ENCODE measurements around the gene HBQ1. TPM values are rescaled to one million over a fixed set of nuclear protein-coding genes. Genes with fewer than 3 reads are reported as not detected.
"Not testable (repeated sequence)": the region's sequence is repeated elsewhere in the genome, so short reads cannot be mapped to it uniquely, and the experiment has no call there.

Gene HBQ1
- total and polyA plus RNA-seq, 4 donors = 50.9 TPM; not detected in 3

GRCh38 chr16:155031-155398 lies 25.2 kb upstream of the HBQ1 start (continued):
- TF ChIP-seq ZBTB33 (IDR thresholded peaks at IDR 0.05) = no peak

GRCh38 chr16:159136-159849 lies 21.0 kb upstream of the HBQ1 start:
- Histone ChIP-seq H3K9me3 (ENCODE audit: control insufficient read depth in 4 of 4, low read length in 3 of 4) (no peaks in the 10 kb centered on the region), H3K27me3 (ENCODE audit: control insufficient read depth in 4 of 4, insufficient read depth in 4 of 4, low read length in 3 of 4) (peaks cover 0 to 2% (median under 1%) of the 10 kb centered on the region in 4 donors), H3K4me1 (ENCODE audit: control insufficient read depth in 4 of 4, insufficient read depth in 4 of 4, low read length in 3 of 4) (peaks cover 0 to 8% (median 4%) of the 10 kb centered on the region in 4 donors), H3K4me3 (ENCODE audit: low read depth in 1 of 3, low read length in 3 of 3) (no peak overlapping the region), H3K9ac (ENCODE audit: low read depth in 1 of 2, low read length in 2 of 2) (no peak overlapping the region), H3K27ac (ENCODE audit: low read depth in 1 of 2, low read length in 2 of 2) (no peak overlapping the region), H3K36me3 (ENCODE audit: control insufficient read depth in 4 of 4, insufficient read depth in 3 of 4, low read depth in 1 of 4, low read length in 3 of 4) (no peaks in the 10 kb centered on the region)
- DNase-seq (ENCODE audit: low spot score) = no peak
- TF ChIP-seq GABPA (IDR thresholded peaks at IDR 0.05 in 1 of 2, conservative IDR thresholded peaks at IDR 0.05 in 1 of 2) (no peak), REST (IDR thresholded peaks at IDR 0.05) (no peak), TAF1 (conservative IDR thresholded peaks at IDR 0.05) (no peak), FOXA2 (IDR thresholded peaks at IDR 0.05) (no peak), YY1 (IDR thresholded peaks at IDR 0.05) (no peak), SP1 (IDR thresholded peaks at IDR 0.05) (no peak), EGR1 (IDR thresholded peaks at IDR 0.05; ENCODE audit: low read depth in 2 of 2) (no peak), ZBTB33 (IDR thresholded peaks at IDR 0.05) (no peak), HNF4A (conservative IDR thresholded peaks at IDR 0.05) (no peak), MAX (IDR thresholded peaks at IDR 0.05) (no peak)
- WGBS = 51% methylated on average over 6 of the region's 6 CpGs

GRCh38 chr16:160242-160641 lies 20.0 kb upstream of the HBQ1 start:
- not testable (repeated sequence) for DNase-seq (ENCODE audit: low spot score); H3K9ac ChIP-seq (ENCODE audit: low read depth in 1 of 2, low read length in 2 of 2); H3K36me3 ChIP-seq (ENCODE audit: control insufficient read depth in 4 of 4, insufficient read depth in 3 of 4, low read depth in 1 of 4, low read length in 3 of 4); H3K4me3 ChIP-seq (ENCODE audit: low read depth in 1 of 3, low read length in 3 of 3); H3K9me3 ChIP-seq (ENCODE audit: control insufficient read depth in 4 of 4, low read length in 3 of 4); H3K27ac ChIP-seq (ENCODE audit: low read depth in 1 of 2, low read length in 2 of 2); H3K4me1 ChIP-seq (ENCODE audit: control insufficient read depth in 4 of 4, insufficient read depth in 4 of 4, low read length in 3 of 4); H3K27me3 ChIP-seq (ENCODE audit: control insufficient read depth in 4 of 4, insufficient read depth in 4 of 4, low read length in 3 of 4)
- 69% methylated on average over 20 of the region's 20 CpGs for WGBS

Data from liver (tissue), 9 donors.